Activated CD8-positive, alpha-beta memory T cell treated with anti-CD3 and anti-CD28 coated beads, Interleukin-2, amount 10 ng/mL, durations not matched to agents 7 days and 5 days (primary cell): ENCODE measurements around the gene CD46. TPM values are rescaled to one million over a fixed set of nuclear protein-coding genes. Genes with fewer than 3 reads are reported as not detected.

Experiments
- ATAC-seq: fragments of 150-1000 bp; cut with Tn5 transposase; one replicate; pipeline ENCODE4 v1.10.0; 2021; ENCODE audit warnings: moderate library complexity
- CTCF ChIA-PET: fragments of 350-600 bp; sonication (Branson Sonifier 250); formaldehyde crosslinking; loops from one replicate; lab custom pipeline; 2021; ENCODE audit warnings: antibody characterized with exemption; lab: Charles Lee
- DNase-seq: peaks from one replicate; pipeline ENCODE4 v3.0.0-alpha.2; 2020
- H3K27ac Mint-ChIP-seq: one replicate; pipeline ENCODE4 v1.8.0; 2021; ENCODE audit warnings: mild to moderate bottlenecking, mixed read lengths
- H3K27me3 Mint-ChIP-seq: one replicate; pipeline ENCODE4 v1.8.0; 2021; ENCODE audit warnings: mixed read lengths
- H3K36me3 Mint-ChIP-seq: one replicate; pipeline ENCODE4 v1.8.0; 2021; ENCODE audit warnings: mild to moderate bottlenecking, mixed read lengths
- H3K4me1 Mint-ChIP-seq: one replicate; pipeline ENCODE4 v1.8.0; 2021; ENCODE audit warnings: mixed read lengths
- H3K4me3 Mint-ChIP-seq: one replicate; pipeline ENCODE4 v1.8.0; 2021; ENCODE audit warnings: mild to moderate bottlenecking, moderate library complexity, mixed read lengths
- H3K9me3 Mint-ChIP-seq: one replicate; pipeline ENCODE4 v1.8.0; 2022; ENCODE audit warnings: low read depth, mixed read lengths
- total RNA-seq, 2 experiments: library from RNA; stranded (reverse); gene quantifications; one replicate each; pipeline ENCODE4 v1.2.3, GENCODE V29; 2021

Gene CD46
- total RNA-seq, 2 experiments from 2014 or later: 98.3 to 104 TPM

DNA sequence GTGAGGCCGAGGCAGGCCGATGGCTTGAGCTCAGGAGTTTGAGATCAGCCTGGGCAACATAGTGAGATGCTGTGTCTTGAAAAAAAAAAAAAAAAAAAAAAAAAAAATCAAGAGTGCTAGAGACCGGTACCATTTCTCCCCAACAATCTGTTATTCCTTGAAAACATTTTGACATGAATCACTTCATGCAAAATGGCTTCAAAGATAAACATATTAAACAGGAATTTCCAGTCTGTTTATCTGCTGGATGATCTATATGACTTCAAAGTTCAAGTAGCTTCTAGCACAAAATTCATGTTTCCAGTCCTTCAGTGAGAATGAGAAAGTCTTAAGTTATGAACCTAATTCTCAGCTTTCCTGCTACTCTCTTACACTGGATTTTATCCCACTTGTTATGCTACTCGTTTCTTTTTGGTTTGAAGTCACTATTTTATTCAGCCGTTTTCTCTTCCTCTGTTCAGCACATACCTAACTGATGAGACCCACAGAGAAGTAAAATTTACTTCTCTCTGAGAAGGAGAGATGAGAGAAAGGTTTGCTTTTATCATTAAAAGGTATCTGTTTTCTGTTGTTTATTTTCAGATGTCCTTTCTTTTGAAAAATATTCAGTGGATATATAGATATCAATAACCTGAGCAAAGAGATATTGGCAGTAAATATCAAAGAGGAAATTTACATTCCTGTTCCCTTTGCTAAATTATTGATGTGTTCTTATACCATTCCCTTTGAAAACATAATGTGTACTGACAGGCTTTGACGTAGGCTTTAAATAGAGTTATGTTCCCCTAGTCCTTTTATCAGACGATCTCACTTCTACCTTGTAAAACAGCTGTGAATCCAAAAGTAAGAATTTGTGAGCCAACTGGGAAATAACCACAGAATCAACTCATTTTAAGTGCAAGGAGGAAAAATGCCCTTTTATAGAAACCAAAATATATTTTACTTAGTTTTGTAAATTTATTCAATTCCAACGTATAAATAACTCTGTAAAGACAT, 38.2 kb downstream of the CD46 start:
- peaks cover 26% of the 10 kb centered on the region for H3K36me3 Mint-ChIP-seq
- H3K9me3 Mint-ChIP-seq: no peaks in the 10 kb centered on the region
- H3K4me1 Mint-ChIP-seq: no peaks in the 10 kb centered on the region
- DNase-seq (no peak), ATAC-seq (no peak)
- CTCF ChIA-PET: interaction anchor here (1.5 kb wide), 1 partner anchor 79 kb away, joined by 3 read pairs; no protein-coding TSS in a partner anchor
- H3K4me3 Mint-ChIP-seq: no peak overlapping the region
- H3K27me3 Mint-ChIP-seq: no peaks in the 10 kb centered on the region
- H3K27ac Mint-ChIP-seq: no peak overlapping the region

DNA sequence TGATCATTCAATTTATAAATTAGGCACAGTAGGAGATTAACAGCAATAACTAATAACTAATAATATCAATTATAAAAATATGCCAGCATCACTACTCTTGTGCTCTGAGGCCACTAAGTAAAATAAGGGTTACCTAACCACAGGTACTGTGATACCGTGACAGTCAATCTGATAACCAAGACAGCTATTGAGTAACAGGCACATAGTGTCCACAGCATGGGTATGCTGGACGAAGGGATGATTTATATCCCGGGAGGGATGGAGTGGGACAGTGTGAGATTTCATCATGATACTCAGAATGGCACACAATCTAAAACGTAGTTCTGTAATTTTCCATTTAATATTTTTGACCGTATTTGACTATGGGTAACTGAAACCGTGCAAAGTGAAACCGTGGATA, 39.4 kb downstream of the CD46 start:
- CTCF ChIA-PET: interaction anchor here (1.4 kb wide), 1 partner anchor 172 kb away, joined by 6 read pairs; no protein-coding TSS in a partner anchor
- no peak overlapping the region for H3K27ac Mint-ChIP-seq
- H3K4me1 Mint-ChIP-seq: no peaks in the 10 kb centered on the region
- H3K27me3 Mint-ChIP-seq: no peaks in the 10 kb centered on the region
- ATAC-seq (no peak), DNase-seq (no peak)
- H3K9me3 Mint-ChIP-seq: no peaks in the 10 kb centered on the region
- H3K36me3 Mint-ChIP-seq: peaks cover 26% of the 10 kb centered on the region
- H3K4me3 Mint-ChIP-seq: no peak overlapping the region

DNA sequence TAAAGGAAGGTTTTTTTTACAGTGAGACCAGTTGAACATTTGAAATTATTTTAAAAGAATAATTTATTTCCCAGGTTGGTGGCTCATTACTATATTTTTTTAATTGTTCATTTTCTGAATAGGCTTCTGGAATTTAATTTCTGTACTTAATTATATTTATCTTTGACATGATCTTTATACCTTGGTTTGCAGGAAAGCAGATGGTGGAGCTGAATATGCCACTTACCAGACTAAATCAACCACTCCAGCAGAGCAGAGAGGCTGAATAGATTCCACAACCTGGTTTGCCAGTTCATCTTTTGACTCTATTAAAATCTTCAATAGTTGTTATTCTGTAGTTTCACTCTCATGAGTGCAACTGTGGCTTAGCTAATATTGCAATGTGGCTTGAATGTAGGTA, 41.5 kb downstream of the CD46 start:
- ATAC-seq: no peak
- H3K4me1 Mint-ChIP-seq: peaks cover 15% of the 10 kb centered on the region
- H3K36me3 Mint-ChIP-seq: peaks cover 22% of the 10 kb centered on the region
- no peaks in the 10 kb centered on the region for H3K9me3 Mint-ChIP-seq
- CTCF ChIA-PET: no interaction called here
- DNase-seq: no peak
- H3K27ac Mint-ChIP-seq: no peak overlapping the region
- no peaks in the 10 kb centered on the region for H3K27me3 Mint-ChIP-seq
- no peak overlapping the region for H3K4me3 Mint-ChIP-seq

DNA sequence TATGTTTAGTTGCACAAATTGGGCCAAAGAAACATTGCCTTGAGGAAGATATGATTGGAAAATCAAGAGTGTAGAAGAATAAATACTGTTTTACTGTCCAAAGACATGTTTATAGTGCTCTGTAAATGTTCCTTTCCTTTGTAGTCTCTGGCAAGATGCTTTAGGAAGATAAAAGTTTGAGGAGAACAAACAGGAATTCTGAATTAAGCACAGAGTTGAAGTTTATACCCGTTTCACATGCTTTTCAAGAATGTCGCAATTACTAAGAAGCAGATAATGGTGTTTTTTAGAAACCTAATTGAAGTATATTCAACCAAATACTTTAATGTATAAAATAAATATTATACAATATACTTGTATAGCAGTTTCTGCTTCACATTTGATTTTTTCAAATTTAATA, 43.0 kb downstream of the CD46 start:
- Mint-ChIP-seq H3K27me3 (no peaks in the 10 kb centered on the region), H3K27ac (no peak overlapping the region), H3K4me3 (no peak overlapping the region), H3K36me3 (peaks cover 18% of the 10 kb centered on the region), H3K9me3 (no peaks in the 10 kb centered on the region), H3K4me1 (peaks cover 30% of the 10 kb centered on the region)
- ATAC-seq: no peak
- no peak for DNase-seq
- CTCF ChIA-PET: interaction anchor here (1.2 kb wide), 1 partner anchor 168 kb away, joined by 4 read pairs; no protein-coding TSS in a partner anchor

DNA sequence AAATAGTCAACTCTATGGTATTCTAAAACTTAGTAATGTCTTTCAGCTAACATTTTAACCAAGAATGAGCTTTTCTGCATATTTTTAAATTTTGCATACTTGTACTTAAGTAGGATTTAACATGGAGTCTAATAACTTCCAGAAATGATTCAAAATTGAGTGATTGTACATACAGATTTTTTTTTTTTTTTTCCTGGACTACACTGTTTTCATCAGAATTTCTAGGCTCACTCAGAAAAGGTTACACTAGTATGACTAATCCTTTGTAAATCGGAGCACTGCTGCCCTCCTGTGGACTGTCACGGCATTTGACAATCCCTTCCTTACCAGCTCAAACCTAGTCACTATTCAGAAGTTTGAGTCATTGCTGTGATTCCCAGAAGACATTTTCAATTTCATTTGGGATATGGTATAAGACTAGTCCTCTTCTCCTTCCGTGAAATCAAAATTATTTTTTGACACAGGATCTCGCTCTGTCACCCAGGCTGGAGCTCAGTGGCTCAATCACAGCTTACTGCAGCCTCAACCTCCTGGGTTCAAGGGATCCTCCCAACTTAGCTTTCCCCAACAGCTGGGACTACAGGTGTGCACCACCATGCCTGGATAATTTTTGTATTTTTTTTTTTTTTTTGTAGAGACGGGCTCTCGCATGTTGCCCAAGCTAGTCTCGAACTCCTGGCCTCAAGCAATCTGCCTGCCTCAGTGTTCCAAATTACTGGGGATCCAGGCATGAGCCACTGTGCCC, 45.5 kb downstream of the CD46 start:
- Mint-ChIP-seq H3K27ac (no peak overlapping the region), H3K4me3 (no peak overlapping the region), H3K36me3 (peaks cover 34% of the 10 kb centered on the region), H3K4me1 (peaks cover 42% of the 10 kb centered on the region), H3K9me3 (no peaks in the 10 kb centered on the region), H3K27me3 (no peaks in the 10 kb centered on the region)
- ATAC-seq (peak; percentile 85), DNase-seq (peak; percentile 87)
- CTCF ChIA-PET: interaction anchor here (0.7 to 3.9 kb wide), 46 partner anchors 9 to 218 kb away, joined by 3 to 30 read pairs (median 4); partner anchors contain the start of gene CD46

DNA sequence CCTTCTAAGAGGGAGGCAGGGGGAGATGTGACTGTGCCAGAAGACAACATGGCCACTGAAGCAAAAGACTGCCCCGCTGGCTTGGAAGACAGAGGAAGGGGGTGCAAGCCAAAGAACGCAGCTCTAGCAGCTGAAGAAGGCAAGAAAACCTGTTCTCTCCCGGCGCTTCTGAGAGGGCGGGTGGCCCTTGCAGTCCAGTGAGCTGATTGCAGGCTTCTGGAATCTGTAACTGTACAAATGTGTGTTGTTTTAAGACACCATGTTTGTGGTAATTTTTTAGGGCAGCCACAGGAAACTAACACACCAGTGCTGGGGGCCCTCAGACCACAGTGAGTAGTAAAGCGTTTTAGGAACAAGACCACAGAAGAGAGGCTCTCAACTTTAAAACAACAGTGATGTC, 47.0 kb downstream of the CD46 start:
- peaks cover 32% of the 10 kb centered on the region for H3K36me3 Mint-ChIP-seq
- CTCF ChIA-PET: interaction anchor here (1.0 to 3.9 kb wide), 10 partner anchors 12 to 164 kb away, joined by 3 to 26 read pairs (median 12); partner anchors contain the start of gene CD46
- H3K27ac Mint-ChIP-seq: peak overlapping the region; percentile 39
- peaks cover 42% of the 10 kb centered on the region for H3K4me1 Mint-ChIP-seq
- H3K27me3 Mint-ChIP-seq: no peaks in the 10 kb centered on the region
- H3K4me3 Mint-ChIP-seq: peak overlapping the region; percentile 39
- peak; percentile 63 for ATAC-seq
- peak; percentile 81 for DNase-seq
- no peaks in the 10 kb centered on the region for H3K9me3 Mint-ChIP-seq

DNA sequence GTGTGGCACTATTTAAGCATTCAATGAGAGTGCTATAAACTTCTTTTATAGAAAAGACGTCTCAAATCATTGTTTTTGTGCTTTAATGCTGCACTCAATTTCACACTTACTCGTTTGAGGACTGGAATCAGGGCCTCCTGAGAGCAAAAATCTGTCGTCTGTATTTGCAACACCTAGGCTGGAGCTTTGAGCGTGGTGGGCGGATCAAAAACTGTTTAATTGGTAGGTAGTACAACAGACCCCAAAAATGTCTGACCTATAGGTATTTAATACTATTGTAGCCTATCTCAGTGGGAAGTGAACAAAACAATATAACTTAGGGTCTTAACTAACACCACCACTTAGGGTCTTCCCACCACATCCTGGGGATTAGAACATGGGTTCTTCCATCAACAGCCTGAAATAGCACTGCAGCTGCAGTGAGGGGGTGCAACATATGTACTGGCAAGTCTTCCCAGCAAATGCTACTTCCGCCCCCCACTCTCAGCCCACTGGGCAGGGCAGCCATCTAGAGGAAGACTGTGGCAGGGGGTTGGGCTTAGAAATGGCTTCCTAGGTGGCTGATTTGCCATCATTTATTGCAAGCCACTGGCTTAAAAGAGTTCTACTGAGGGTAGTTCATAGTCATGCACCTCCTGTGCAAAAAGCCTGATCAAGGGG, 48.3 kb downstream of the CD46 start:
- Mint-ChIP-seq H3K9me3 (no peaks in the 10 kb centered on the region), H3K27me3 (no peaks in the 10 kb centered on the region), H3K27ac (no peak overlapping the region), H3K36me3 (peaks cover 28% of the 10 kb centered on the region), H3K4me3 (no peak overlapping the region), H3K4me1 (peaks cover 42% of the 10 kb centered on the region)
- ATAC-seq (no peak), DNase-seq (no peak)
- CTCF ChIA-PET: interaction anchor here (1.0 to 3.9 kb wide), 5 partner anchors 11 to 221 kb away, joined by 3 to 21 read pairs (median 3); no protein-coding TSS in a partner anchor

DNA sequence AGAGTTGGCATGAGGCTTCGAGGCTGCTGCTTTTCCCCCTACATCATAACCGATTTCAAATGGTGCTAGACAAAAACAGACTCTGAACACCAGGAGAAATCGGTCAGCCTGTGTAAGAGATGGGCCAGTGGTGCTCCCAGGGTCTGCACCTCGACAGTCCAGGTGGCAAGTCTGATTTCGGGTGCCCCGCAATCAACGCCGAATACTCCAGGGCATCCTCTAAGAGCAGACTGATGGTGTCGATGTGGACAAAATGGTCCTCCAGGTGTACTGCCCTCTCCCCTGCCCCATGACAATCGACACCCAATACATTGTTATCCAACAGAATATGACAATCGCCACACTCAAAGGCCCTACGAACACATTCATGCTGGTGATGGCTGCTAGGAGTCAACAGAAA, 50.0 kb downstream of the CD46 start:
- Mint-ChIP-seq H3K4me1 (peaks cover 50% of the 10 kb centered on the region), H3K36me3 (peaks cover 33% of the 10 kb centered on the region), H3K9me3 (no peaks in the 10 kb centered on the region), H3K27ac (peak overlapping the region; percentile 3), H3K27me3 (no peaks in the 10 kb centered on the region), H3K4me3 (no peak overlapping the region)
- CTCF ChIA-PET: no interaction called here
- ATAC-seq (no peak), DNase-seq (no peak)

DNA sequence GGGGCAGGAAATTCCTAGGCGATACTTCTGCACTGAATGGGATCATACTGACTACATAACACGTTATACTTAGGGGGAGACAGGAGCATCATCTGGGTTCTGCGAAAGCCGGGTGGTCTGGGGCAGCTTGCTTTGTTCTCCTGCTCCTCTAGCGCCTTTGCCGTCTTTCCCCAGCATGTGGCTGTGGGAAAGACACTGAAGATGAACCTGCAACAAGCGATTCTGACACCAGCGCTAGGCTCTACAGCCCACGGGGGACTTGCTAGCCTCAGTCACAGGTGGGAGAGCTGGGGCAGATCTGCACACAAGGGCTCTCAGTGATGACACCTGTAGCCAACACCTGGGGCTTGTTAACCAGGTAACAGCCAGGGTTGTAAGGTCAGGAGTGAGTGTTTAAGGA, 51.8 kb downstream of the CD46 start:
- H3K36me3 Mint-ChIP-seq: peaks cover 42% of the 10 kb centered on the region

DNA sequence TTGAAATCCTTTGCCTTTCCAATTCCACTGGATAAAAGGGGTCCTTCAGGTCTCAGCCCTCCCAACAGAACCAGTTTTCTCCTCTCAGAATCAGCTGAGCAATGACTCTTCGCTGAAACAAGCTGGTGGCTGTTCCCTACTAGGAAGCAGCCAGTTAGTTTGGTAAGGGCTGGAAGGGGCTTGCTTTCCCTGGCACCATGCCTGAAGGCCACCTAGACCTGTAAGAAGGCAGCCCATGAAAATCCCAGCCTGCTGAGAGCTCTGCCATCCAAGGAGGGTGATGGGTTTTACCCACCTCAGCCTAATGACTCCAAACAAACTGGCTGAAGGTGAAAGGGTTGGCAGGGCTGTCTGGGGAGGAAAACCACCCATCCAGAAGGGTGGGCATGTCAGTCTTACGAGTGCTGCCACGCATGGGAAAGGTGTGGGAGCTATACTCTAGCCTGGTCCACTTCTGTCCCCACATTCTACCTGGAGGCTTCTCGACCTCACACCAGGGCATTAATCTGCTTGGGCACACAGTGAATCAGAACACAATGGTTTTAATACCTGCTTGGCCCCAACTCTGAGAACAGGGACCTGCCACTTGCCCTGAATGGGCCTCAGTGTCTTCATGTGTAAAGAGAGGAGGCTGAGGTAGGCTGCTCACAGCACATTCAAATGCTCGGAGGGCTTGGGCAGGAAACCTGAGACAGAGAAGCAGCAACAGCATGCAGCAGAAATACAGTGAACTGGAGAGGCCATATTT, 53.0 kb downstream of the CD46 start:
- Mint-ChIP-seq H3K4me1 (peaks cover 37% of the 10 kb centered on the region), H3K36me3 (peaks cover 49% of the 10 kb centered on the region), H3K27ac (no peak overlapping the region), H3K9me3 (no peaks in the 10 kb centered on the region), H3K4me3 (no peak overlapping the region), H3K27me3 (no peaks in the 10 kb centered on the region)
- DNase-seq: no peak
- ATAC-seq: no peak
- CTCF ChIA-PET: interaction anchor here (1.2 to 2.8 kb wide), 3 partner anchors 8 to 158 kb away, joined by 3 to 18 read pairs (median 8); no protein-coding TSS in a partner anchor

More for the DNA sequence above, 51.8 kb downstream of the CD46 start:
- ATAC-seq (no peak), DNase-seq (no peak)
- Mint-ChIP-seq H3K4me1 (peaks cover 49% of the 10 kb centered on the region), H3K27ac (no peak overlapping the region), H3K9me3 (no peaks in the 10 kb centered on the region), H3K27me3 (no peaks in the 10 kb centered on the region), H3K4me3 (no peak overlapping the region)
- CTCF ChIA-PET: interaction anchor here (1.3 to 1.8 kb wide), 3 partner anchors 65 to 225 kb away, joined by 3 to 7 read pairs (median 4); no protein-coding TSS in a partner anchor

DNA sequence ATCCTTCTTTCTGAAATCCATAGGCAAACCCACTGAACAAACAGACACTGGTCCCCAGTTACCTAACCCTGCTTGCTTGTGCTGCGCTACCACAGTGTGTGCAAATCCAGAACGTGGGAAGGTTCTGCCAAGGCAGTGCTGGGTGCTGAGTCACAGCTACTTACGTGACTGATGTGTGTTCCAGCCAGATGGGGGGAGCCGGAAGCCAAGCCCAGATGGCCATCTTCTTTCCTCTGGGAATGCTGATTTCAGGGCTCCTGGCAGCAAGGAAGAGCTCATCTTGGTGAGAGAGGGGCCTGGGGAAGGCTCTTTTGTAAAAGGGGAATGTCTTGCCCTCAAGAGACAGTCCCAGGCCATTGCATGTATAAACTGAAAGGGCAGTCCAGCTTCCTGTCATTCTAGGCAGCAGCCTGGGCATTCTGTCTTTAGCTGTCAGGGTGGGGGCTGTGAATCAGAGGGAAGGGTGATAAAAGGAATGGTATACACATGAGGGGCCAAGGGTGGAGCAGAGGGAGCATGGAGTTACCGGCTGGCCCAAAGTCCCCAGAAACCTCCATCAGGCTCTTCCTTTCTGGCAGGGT, 54.1 kb downstream of the CD46 start:
- Mint-ChIP-seq H3K27me3 (no peaks in the 10 kb centered on the region), H3K9me3 (no peaks in the 10 kb centered on the region), H3K4me3 (no peak overlapping the region), H3K4me1 (peaks cover 30% of the 10 kb centered on the region), H3K36me3 (peaks cover 41% of the 10 kb centered on the region), H3K27ac (peak overlapping the region; percentile 42)
- ATAC-seq (no peak), DNase-seq (no peak)
- CTCF ChIA-PET: interaction anchor here (0.9 to 2.8 kb wide), 4 partner anchors 9 to 157 kb away, joined by 3 to 18 read pairs (median 6); no protein-coding TSS in a partner anchor
